Vagina (tissue), 2 donors: Measurements from ENCODE around the gene BIRC6.

Source experiments
- CTCF ChIP-seq, 3 experiments: fragments of 450-650 bp in 2 of 3; fragments of 200-600 bp in 1 of 3; sonication (generic) in 1 of 3; IDR thresholded peaks; one replicate each; pipeline ENCODE4 v1.5.1; 2017 to 2019; ENCODE audit warnings: antibody characterized with exemption in 3 of 3, mild to moderate bottlenecking in 2 of 3, moderate library complexity in 2 of 3
- POLR2A ChIP-seq, 2 donors: fragments of 450-650 bp; IDR thresholded peaks; one replicate each; pipeline ENCODE4 v1.6.1; 2017; ENCODE audit warnings: antibody characterized with exemption in 2 of 2, mild to moderate bottlenecking in 2 of 2, moderate library complexity in 2 of 2
- POLR2AphosphoS5 ChIP-seq, 2 donors: sonication (generic); formaldehyde crosslinking; IDR thresholded peaks; one replicate each; pipeline ENCODE4 v1.9.0; 2017; ENCODE audit warnings: antibody characterized with exemption in 2 of 2, mild to moderate bottlenecking in 2 of 2, low read depth in 1 of 2; ENCODE audit not compliant: insufficient read depth in 1 of 2

DNA sequence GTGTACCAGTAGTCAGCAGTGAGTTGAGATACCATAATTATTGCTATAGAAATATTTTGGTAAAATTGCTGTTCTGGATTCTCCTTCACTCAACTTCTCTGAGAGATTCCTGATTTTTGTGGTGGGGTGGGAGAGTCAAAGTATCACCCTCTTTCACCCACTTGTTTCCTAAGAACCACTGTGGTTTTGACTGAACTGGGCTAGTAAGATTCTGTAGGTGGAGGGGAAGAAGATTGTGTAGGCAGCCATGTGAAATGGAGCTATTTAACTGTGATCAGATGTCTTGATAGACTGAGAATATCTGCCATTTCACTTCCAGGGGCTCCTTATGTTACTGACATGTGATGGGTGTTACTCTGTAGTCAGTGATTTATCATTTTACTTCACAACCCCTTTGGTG lies 45.3 kb downstream of the BIRC6 start:
- no peak for TF ChIP-seq CTCF (IDR thresholded peaks at IDR 0.05)
- TF ChIP-seq POLR2A (IDR thresholded peaks at IDR 0.05): no peak
- no peak for TF ChIP-seq POLR2AphosphoS5 (IDR thresholded peaks at IDR 0.05; ENCODE audit: insufficient read depth in 1 of 2, low read depth in 1 of 2)
